HG02852 (cell line): Measurements from ENCODE around the gene MGRN1.
A peak's percentile ranks its signal among the peaks of the same experiment; 100 is the strongest.

Source experiments
- ATAC-seq: cut with Tn5 transposase; IDR thresholded peaks from one replicate; pipeline ENCODE4 v1.9.1; 2021; ENCODE audit warnings: mild to moderate bottlenecking, moderate library complexity; ENCODE audit not compliant: unreplicated experiment

Gene MGRN1

DNA sequence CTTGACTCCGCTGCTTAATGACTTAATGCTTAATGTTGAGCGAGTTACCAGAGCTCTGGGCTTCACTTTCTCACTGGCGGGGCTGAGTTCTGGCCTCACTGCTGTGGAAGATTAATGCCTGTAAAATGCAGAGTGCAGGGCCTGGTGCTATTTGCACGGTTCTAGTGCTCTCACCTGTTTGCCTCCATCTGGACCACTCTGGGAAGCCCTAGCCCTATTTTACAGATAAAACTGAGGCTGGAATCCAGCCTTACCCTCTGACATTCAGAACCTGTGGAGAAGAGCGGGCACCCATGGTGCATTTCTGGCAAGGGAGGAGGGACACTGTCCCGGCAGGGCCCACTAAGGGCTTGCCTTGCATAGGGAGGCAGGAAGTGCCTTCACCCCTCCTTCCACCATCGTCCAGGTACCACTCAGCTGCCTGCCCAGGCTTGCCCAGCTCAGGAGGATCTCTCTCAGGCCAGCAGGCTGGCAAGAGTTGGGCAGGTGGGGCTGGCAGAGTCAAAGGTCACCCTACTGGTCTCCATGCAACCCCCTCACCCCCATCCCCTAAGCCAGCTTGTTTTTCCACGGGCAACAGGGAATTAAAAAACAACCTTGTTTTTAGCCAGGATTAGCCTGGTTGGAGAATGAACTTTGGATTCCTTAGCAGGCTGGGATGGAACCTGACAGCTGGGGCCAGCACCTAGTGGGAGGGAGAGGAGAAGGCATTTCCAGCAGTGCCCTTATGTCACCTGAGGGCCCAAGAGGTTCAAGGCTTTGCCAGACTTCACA is 5.8 kb upstream of the MGRN1 start:
- ATAC-seq, result no peak

DNA sequence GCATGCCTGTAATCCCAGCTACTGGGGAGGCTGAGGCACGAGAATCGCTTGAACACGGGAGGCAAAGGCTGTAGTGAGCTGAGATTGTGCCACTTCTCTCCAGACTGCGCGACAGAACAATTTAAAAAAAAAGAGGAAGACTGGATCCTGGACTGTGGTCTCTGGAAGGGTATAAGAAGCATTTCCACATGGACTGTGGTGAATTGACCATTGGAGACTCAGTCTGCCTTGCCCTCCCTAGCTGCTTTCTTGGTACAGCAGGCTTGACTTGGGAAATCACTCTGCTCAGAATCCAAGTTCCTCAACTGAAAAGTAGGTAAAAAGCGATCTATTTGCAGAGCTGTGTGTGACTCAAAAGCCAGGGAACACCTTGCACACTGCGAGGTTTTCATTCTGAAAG is 1.0 kb upstream of the MGRN1 start:
- no peak for ATAC-seq

DNA sequence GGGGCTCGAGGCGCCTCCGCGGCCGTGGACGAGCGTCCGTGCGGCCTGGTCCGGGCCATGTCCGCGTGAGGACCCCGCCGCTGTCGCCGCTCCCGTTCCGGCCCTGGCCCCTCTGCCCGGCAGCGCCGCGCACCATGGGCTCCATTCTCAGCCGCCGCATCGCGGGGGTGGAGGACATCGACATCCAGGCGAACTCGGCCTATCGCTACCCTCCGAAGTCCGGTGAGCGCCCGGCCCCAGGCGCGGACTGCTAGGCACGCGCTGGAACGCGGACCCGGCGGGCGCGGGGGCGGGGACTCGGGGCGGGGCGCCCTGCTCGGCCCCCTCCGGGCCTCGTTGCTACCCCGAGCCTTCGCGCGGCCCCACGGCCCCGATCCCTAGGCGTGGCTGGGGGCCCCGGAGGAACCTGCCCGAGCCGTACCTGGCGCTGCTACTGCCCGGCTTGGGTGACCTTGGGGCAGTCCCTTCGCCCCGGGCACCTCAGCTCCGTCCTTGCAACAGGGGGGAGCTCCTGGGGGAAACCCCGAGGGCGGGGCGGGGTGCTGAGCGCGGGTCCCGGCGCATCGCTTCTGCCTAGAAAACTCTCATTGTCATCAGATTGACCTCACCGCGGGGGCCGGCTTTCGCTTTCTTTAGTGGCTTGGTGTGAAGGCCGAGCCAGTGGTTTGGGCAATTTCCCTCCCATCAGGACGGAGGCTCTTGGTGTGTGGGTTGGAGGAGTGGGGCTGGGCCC is 367 bp downstream of the MGRN1 start:
- peak; percentile 47 for ATAC-seq

DNA sequence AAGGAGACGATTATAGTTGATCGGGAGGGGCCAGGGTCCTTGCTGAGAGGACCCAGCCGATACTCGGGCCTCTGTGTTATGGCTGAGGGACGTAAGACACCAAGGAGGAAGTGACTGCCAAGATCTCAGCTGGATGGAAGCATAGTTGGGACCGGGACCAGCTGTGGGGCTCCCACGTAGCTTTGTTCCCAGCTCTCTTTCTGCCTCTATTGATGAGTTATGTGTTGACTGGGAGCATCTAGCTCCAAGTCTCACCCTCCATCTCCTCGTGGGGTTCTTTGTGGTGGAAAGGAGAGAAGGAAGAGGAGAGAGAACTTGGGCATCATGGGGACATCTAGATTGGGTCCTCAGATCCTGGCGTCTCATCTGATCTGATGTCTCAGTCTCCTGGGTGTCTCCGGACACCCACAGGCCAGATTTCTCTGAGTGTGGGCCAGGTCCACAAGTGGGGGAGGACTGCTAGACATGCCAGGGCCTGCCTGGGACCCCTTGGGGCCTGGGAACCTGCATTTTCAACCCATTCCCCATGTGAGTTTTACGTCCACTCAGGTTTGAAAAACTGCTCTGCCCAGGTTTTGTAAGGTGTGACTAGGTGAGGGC is 1.0 kb downstream of the MGRN1 start:
- ATAC-seq, result no peak

DNA sequence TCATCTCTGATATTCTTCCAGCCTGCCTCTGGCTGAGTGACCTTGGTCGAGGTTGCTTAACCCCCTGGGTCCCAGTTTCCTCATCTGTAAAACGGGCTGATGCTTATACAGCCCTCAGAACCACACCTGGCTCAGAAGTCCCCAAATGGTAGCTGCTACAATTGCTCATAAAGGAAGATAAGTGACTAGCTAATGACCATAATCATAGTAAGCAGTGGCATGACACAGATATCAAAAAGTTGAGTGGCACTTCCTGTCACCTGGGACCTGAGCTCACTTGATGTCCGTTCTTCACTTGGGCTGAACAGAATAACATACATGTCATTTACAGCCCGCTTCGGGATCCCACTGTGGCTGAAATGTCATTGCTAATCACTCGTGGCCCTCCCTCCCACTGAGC is 1.8 kb downstream of the MGRN1 start:
- ATAC-seq, result no peak

DNA sequence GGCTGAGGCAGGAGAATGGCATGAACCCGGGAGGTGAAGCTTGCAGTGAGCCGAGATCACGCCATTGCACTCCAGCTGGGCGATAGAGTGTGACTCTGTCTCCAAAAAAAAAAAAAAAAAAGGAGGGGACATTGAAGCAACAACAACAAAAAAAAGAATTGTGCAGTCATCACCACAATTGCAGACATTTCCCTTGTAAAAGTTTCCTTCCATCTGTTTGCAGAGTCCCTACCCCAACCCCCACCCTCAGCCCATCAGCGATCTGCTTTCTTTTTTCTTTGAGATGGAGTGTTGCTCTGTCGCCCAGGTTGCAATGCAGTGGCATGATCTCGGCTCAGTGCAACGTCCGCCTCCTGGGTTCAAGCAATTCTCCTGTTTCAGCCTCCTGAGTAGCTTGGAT is 3.7 kb downstream of the MGRN1 start:
- no peak for ATAC-seq

DNA sequence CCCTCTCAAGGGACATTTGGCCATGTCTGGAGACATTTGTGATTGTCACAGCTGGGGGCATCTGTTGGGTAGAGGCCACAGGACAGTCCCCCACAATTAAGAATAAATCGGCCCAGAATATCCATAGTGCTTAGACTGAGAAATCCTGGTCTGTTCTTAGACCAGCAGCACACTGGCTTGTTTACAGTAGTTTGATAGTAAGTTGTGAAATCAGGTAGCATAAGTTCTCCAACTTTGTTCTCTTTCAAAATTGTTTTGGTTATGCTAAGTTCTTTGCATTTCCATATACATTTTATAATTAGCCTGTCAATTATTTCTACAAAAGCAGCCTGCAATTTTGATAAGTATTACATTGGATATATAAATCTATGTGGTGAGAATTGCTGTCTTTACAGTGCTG is 6.8 kb downstream of the MGRN1 start:
- ATAC-seq, result no peak

DNA sequence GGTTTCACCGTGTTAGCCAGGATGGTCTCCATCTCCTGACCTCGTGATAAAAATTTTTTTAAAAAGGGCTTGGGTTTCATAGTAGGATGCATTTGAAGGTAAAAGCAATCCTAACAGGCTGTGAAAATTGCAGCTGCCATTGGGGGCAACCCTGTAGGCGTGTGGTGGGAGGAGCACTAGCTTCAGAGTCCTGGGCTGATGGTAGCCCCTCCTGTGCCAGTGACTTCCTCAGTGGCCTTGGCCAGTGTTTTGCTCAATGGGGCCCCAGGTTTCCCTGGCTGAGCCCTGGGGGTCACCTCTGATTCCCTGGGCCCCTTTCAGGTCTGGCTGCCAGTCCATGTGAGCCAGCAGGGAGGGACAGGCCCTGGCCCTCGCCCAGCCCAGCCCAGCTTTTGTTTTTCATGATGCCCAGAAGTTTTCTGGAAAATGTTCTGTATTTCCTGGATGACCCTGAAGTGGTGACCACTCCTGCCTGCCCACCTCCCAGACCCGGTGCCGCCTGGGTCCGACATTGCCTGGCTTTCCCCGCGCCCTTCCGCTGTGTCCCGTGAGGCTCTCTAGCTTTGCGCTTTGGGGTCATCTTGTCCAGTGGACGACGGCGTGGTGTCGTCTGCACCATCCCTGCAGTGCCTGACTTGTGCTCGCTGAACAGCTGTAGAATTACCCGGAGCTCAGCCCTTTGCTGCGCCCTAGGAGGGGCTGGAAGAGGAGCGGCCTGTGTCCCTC is 9.4 kb downstream of the MGRN1 start:
- ATAC-seq, result no peak

DNA sequence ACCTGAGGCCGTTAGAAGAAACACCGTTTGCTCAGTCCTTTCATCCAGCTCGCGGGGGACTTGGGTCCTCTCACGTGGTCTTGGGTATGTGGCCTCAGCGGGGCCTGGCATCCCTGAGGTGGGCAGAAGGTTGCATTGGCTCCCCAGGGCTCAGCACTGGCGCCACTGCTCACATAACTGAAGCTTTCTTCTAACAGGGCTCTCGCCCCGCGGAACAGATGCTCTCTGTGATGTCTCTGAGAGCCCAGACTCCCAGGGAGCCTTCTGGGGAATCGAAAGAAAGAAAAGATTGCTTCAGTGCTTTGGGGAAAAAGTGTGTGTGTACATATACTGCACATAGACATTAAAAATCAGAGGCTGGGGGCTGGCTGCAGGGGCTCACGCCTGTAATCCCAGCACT is 10.1 kb downstream of the MGRN1 start:
- no peak for ATAC-seq

DNA sequence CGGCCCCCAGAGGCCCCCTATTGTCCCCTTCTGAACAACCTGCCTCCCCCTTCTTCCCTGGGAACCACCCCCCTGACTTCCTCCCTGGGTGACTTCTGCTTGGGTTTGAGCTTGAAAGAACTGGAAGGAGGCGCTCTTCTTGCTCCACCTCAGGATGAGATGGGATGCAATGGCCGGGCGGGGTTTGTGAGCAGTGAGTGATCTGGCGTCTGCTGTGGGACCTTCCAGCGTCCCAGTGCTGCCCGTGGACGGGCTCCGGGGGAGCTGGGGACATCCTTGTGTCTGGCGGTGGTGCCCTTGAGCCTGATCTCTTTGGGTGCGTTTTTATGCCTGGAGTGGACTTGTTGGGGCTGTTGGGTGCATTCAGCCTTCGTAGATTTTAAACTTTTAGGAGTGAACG is 11.6 kb downstream of the MGRN1 start:
- ATAC-seq, result no peak

DNA sequence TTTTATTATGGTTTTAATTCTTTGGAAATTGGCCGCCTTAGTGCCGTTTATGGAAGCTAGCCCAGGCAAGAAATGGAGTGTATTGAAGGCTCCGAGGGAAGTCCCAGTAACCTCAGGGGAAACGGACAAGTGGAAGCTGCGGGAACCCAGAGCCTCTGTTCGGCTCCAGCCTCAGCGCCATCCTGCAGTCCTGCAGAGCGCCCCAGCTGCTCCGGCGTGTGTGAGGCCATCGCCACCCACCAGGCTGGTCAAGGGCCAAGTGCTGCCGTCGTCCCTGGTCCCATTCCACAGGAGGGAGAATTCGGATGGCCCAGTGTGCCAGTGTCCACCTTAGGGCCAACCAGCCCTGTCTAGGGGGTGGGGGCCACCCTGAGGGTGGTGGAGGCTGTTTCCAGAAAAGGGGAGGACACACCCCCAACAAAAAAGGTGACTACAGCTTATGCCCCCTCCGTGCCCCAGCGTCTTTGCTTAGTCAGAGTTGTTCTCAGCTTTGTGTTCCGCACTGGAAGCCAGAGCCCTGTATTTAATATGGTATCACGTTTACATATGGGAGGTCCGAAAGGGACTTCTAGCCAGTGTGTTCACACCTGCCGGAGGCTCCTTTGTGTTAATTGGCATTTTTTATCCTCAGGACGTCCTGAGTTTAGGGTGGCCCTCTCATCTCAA is 13.0 kb downstream of the MGRN1 start:
- ATAC-seq, result no peak

DNA sequence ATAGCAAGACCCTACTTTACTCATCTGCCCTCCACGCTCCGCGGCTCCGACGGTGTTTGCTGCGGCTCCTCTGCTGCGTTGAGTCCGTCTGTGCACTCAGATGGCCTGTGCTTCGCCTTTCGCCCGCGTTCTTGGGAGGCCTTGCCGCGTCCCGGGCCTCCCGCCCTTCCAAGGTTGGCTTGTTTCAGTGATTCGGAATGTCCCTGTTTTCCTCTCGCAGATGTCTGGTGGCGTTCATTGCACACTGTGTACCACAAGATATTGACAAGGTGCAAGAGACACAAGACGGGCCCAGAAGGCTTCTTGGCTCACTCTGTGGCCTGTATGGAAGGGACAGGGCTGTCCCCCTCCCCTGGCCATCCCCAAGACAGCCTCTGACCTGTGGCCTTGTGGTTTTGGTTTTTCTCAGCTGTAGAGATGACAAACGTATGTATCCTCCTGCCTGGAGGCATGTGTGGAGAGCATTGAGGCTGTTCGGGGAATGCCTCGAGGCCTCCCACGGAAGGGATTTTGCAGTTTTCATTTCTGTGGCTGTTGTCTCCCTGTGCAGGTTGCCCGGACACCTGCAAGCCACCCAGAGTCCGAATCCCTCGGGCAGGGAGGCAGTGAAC is 15.4 kb downstream of the MGRN1 start:
- ATAC-seq, result no peak

DNA sequence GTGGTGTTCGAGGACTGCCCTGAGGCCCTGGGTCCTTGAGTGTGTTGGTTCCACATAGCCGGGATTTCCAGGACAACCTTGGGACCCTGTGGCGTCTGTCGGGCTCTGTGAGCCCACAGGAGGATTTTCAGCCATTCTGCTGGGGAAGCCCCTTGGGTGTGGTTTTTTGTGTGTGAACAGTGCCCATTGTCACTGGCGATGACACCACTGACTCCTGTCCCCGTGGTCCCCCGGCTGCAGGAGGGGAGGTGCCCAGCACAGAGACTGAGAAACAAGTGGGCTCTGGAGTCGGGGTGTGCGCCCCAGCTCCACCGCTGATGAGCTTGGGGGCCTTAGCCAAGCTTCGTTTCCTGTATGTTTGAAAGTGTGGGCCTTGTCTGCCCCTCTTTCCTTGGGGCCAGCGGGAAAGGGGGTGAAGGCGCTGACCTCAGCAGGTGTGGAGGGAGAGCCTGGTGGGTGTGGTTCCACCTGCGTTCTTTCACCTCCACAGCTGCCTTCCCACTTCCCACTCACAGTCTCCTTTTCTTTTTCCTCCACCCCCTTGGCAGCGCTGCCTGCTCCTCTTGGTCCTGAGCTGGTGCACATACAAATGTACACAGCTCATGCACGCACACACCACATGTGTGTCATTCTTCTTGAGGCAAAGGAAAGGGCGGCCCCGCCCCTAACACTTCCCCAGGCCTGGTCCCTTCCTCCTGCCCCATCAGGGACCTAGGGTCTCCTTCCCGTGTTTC is 16.1 kb downstream of the MGRN1 start:
- ATAC-seq, result no peak

DNA sequence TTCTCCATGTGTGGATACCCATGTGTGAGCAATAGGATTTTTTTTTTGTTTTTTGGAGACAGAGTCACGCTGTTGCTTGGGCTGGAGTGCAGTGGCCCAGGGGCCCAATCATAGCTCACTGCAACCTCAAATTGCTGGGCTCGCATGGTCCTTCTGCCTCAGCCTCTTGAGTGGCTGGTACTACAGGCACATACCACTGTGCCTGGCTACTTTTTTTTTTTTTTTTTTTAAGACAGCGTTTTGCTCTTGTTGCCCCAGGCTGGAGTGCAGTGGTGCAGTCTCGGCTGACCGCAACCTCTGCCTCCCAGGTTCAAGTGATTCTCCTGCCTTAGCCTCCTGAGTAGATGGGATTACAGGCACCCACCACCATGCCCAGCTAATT is 16.7 kb downstream of the MGRN1 start:
- no peak for ATAC-seq

DNA sequence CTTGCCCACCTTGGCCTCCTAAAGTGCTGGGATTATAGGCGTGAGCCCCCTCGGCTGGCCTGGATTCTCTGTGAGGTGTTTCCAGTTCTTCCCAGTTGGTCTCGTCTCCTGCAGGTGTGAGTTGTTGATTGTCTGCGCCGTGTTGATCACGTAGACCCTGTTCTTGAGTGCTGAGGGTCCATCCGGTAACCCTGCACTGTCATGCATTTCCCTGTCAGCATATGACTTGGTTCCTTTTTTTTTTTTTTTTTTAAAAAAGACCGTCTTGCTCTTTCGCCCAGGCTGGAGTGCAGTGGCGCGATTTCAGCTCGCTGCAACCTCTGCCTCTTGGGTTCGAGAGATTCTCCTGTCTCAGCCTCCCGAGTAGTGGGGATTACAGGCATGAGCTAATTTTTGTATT is 17.3 kb downstream of the MGRN1 start:
- no peak for ATAC-seq

DNA sequence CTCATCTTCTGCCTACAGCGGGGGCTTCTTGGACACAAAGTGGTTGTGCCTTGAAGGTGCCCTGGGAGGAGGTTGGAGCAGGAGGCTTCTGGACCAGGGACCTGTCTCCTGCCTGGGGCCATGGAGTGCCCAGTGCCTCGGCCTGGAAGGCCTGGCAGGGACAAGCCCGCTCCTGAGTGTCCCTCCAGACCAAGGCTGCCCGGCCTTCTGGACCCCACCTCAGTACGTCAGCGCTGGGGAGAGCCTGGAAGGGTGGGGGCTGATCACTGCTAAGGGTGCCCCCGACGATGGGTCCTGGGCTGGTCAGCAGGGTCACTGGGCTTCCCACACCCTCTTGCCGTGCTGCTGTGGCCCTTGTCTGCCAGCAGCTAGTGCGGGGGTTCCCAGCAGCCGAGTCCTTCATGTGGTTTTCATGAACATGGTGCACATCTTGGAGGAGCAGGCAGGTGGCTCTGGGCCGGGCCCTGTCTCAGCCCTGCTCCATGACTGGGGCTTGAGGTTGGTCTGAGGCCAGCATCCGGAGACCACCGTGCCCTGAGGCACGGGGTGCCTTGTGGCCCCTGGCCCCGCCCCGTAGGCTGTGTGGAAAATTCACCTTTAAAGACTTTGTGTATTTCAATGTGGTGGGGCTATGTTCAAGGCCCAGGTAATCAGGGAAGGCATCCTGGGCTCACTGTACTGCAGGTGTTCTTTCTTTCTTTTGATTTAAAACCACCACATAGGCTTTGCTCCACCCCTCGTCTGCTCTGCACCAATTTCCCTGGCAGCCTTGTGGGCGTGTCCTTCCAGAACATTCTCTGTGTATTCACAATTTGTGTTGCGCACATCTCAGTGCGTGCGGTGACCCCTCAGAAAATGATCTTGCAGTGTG is 22.4 kb downstream of the MGRN1 start:
- no peak for ATAC-seq

DNA sequence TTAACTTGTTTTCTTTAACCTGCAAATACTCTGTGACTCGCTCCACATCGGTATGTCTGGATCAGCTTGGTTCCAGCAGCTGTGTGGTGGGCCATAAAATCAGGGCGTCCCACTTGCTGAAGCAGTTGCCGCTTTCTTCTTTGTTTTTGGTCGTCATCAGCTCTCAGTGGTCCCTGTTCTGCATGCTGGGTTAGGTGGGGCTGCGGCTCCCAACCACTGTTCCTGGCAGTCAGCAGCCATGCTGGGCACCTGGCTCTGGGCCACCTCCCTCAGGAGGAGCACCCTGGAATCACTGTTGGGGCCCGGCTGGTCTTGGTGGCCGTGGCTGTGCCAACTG is 23.0 kb downstream of the MGRN1 start:
- no peak for ATAC-seq

DNA sequence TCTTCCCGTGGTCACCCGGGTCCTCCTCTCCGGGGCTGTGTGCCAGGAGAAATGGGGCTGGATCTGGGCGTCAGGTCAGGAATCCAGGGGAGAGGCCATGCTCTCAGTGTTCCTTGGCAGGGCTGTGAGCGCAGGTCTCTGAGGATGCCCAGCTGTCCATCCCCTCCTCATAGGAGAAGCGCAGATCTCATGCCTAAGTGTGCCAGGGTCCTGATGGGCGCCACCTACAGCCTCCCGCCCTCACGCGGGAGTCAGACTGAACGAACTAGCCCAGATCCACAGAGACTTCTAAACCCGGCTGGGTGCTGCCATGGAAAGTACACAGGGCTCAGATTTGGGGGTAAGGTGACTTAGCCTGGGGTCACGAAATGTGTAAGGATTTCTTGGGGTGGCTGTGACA is 24.3 kb downstream of the MGRN1 start:
- no peak for ATAC-seq
